Trophoblast cell (in vitro differentiated cells and primary cell): ENCODE measurements around the gene HIBCH.
A peak's percentile ranks its signal among the peaks of the same experiment; 100 is the strongest.

Experiments
- DNase-seq, 2 donors: peaks; one replicate each; pipeline ENCODE4 v3.0.0-alpha.2; 2016
- H2AFZ ChIP-seq: 2 replicates; pipeline ENCODE4 v1.6.1; 2013; ENCODE audit warnings: low read length, moderate library complexity, mild to moderate bottlenecking; ENCODE audit not compliant: insufficient read depth, poor library complexity
- H2AK5ac ChIP-seq: 2 replicates; pipeline ENCODE4 v1.6.1; 2013; ENCODE audit warnings: mild to moderate bottlenecking, low read length
- H2BK120ac ChIP-seq: 2 replicates; pipeline ENCODE4 v1.6.1; 2013; ENCODE audit warnings: low read length, mild to moderate bottlenecking, moderate library complexity; ENCODE audit not compliant: insufficient read depth, poor library complexity
- H2BK12ac ChIP-seq: 2 replicates; pipeline ENCODE4 v1.6.1; 2013; ENCODE audit warnings: mild to moderate bottlenecking, low read length, moderate library complexity
- H2BK5ac ChIP-seq: 2 replicates; pipeline ENCODE4 v1.6.1; 2013; ENCODE audit warnings: low read length, low read depth, moderate library complexity, mild to moderate bottlenecking; ENCODE audit not compliant: poor library complexity
- H3K14ac ChIP-seq: 2 replicates; pipeline ENCODE4 v1.6.1; 2013; ENCODE audit warnings: mild to moderate bottlenecking, low read length
- H3K18ac ChIP-seq: 2 replicates; pipeline ENCODE4 v1.6.1; 2013; ENCODE audit warnings: mild to moderate bottlenecking, low read length
- H3K23ac ChIP-seq: 2 replicates; pipeline ENCODE4 v1.6.1; 2013; ENCODE audit warnings: low read length
- H3K27ac ChIP-seq: 2 replicates; pipeline ENCODE4 v1.5.1; 2013; ENCODE audit warnings: low read depth, mild to moderate bottlenecking, inconsistent platforms, low read length, moderate library complexity
- H3K27me3 ChIP-seq: 2 replicates; pipeline ENCODE4 v1.6.1; 2013; ENCODE audit warnings: inconsistent platforms, mild to moderate bottlenecking, low read length, moderate library complexity; ENCODE audit not compliant: insufficient read depth
- H3K36me3 ChIP-seq, 2 experiments: 1 replicate in 1 of 2; 2 replicates in 1 of 2; pipeline ENCODE4 v1.6.1; 2013; ENCODE audit warnings: low read length in 2 of 2, mild to moderate bottlenecking in 2 of 2, moderate library complexity in 1 of 2; ENCODE audit not compliant: insufficient read depth in 2 of 2, control insufficient read depth in 1 of 2
- H3K4ac ChIP-seq: 2 replicates; pipeline ENCODE4 v1.6.1; 2013; ENCODE audit warnings: low read depth, mild to moderate bottlenecking, low read length, moderate library complexity
- H3K4me1 ChIP-seq, 2 experiments: 1 replicate in 1 of 2; 2 replicates in 1 of 2; pipeline ENCODE4 v1.6.1; 2013; ENCODE audit warnings: low read length in 2 of 2, mild to moderate bottlenecking in 2 of 2, moderate library complexity in 1 of 2; ENCODE audit not compliant: insufficient read depth in 2 of 2, control insufficient read depth in 1 of 2
- H3K4me2 ChIP-seq: 2 replicates; pipeline ENCODE4 v1.6.1; 2013; ENCODE audit warnings: inconsistent platforms, mild to moderate bottlenecking, low read length, moderate library complexity
- H3K4me3 ChIP-seq: 2 replicates; pipeline ENCODE4 v1.5.1; 2013; ENCODE audit warnings: mild to moderate bottlenecking, low read depth, low read length, inconsistent platforms
- H3K79me1 ChIP-seq: one replicate; pipeline ENCODE4 v1.6.1; 2013; ENCODE audit warnings: low read length
- H3K79me2 ChIP-seq: 2 replicates; pipeline ENCODE4 v1.6.1; 2013; ENCODE audit warnings: low read length, mild to moderate bottlenecking; ENCODE audit not compliant: control insufficient read depth, insufficient read depth, poor library complexity
- H3K9ac ChIP-seq: 2 replicates; pipeline ENCODE4 v1.6.1; 2013; ENCODE audit warnings: mild to moderate bottlenecking, low read length
- H3K9me3 ChIP-seq: 2 replicates; pipeline ENCODE4 v1.6.1; 2013; ENCODE audit warnings: low read depth, mild to moderate bottlenecking, control low read depth, inconsistent platforms, low read length; ENCODE audit not compliant: insufficient read depth
- H4K12ac ChIP-seq: 2 replicates; pipeline ENCODE4 v1.6.1; 2013; ENCODE audit warnings: low read depth, mild to moderate bottlenecking, low read length, moderate library complexity
- H4K8ac ChIP-seq: 2 replicates; pipeline ENCODE4 v1.6.1; 2013; ENCODE audit warnings: low read depth, mild to moderate bottlenecking, low read length, moderate library complexity
- H4K91ac ChIP-seq: one replicate; pipeline ENCODE4 v1.6.1; 2013; ENCODE audit warnings: low read depth, mild to moderate bottlenecking, low read length, moderate library complexity
- WGBS: extraction: QIAGEN DNeasy Blood & Tissue Kit; methylation state at CpG from one replicate; pipeline ENCODE4 v1.1.7; 2013; ENCODE audit warnings: missing lambda C conversion rate; ENCODE audit not compliant: insufficient read length, insufficient coverage; ENCODE audit errors: extremely low coverage; 5-methylcytosine and 5-hydroxymethylcytosine counted together

The HIBCH gene

DNA sequence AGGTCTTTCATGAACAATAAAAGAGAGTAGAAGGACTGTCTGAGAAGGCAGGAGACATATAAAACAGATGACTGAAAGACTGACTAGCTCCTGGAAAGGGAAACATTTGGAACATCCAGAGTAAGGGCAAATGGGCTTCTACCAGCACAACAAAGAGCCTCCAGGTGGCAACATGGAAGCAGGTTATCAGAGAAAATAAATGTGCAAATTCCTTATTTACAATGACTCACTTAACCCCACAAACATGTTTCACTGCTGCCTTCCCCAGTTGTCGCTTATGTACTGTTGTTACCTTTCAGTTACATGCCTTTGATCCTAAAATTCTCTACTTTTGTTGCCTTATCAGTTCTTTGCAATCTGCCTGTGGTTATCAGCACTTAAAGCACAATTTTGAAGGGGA lies 117.0 kb downstream of the HIBCH start:
- no peak overlapping the region for H2BK12ac ChIP-seq
- no peak overlapping the region for H3K4ac ChIP-seq
- H4K8ac ChIP-seq, result no peak overlapping the region
- H2BK5ac ChIP-seq, result no peak overlapping the region
- peak; percentile 4 to 23 for DNase-seq
- no peak overlapping the region for H3K4me2 ChIP-seq
- no peaks in the 10 kb centered on the region for H3K79me2 ChIP-seq
- H3K9ac ChIP-seq, result no peak overlapping the region
- H2AK5ac ChIP-seq, result no peak overlapping the region
- no peak overlapping the region for H4K91ac ChIP-seq
- H3K9me3 ChIP-seq, result no peaks in the 10 kb centered on the region
- no peak overlapping the region for H3K18ac ChIP-seq
- no peak overlapping the region for H3K4me3 ChIP-seq
- no peak overlapping the region for H2AFZ ChIP-seq
- H4K12ac ChIP-seq, result no peak overlapping the region
- H2BK120ac ChIP-seq, result no peak overlapping the region
- H3K27ac ChIP-seq, result no peak overlapping the region
- peaks cover 0 to 2% of the 10 kb centered on the region in 2 experiments for H3K36me3 ChIP-seq
- H3K23ac ChIP-seq, result no peak overlapping the region
- no CpG with 5 or more reads among the region's 1 CpG for WGBS
- H3K4me1 ChIP-seq, result no peaks in the 10 kb centered on the region
- no peak overlapping the region for H3K14ac ChIP-seq
- H3K79me1 ChIP-seq, result no peaks in the 10 kb centered on the region
- no peaks in the 10 kb centered on the region for H3K27me3 ChIP-seq

DNA sequence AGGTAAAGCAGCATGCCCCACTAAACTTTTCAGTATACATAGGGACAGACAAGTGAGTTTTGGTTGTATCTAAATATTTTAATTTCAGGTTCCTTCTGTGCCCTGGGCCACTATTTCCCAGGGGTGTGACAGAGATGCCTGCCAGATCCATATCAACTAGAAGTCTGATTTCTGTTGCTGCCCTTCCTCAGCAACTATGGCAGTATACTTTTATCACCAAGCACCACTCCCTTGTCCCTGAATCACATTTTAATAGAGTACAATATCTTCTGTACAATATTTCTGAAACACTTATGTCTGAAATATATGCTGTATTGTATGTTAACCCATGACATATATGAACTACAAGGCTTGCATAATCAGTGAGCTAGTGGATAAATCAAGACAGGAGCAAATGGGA lies 117.6 kb downstream of the HIBCH start:
- Histone ChIP-seq H3K27ac (no peak overlapping the region), H2BK120ac (no peak overlapping the region), H3K9ac (no peak overlapping the region), H3K18ac (no peak overlapping the region), H3K79me1 (no peaks in the 10 kb centered on the region), H4K12ac (no peak overlapping the region), H3K4me2 (no peak overlapping the region), H2AFZ (no peak overlapping the region), H3K79me2 (no peaks in the 10 kb centered on the region), H3K23ac (no peak overlapping the region), H3K27me3 (no peaks in the 10 kb centered on the region), H2AK5ac (no peak overlapping the region), H2BK5ac (no peak overlapping the region), H2BK12ac (no peak overlapping the region), H3K36me3 (peaks cover 0 to 2% of the 10 kb centered on the region in 2 experiments), H3K4me3 (no peak overlapping the region), H3K4ac (no peak overlapping the region), H4K8ac (no peak overlapping the region), H4K91ac (no peak overlapping the region), H3K4me1 (no peaks in the 10 kb centered on the region), H3K14ac (no peak overlapping the region), H3K9me3 (no peaks in the 10 kb centered on the region)
- no peak for DNase-seq

- Histone ChIP-seq H3K9me3 (no peaks in the 10 kb centered on the region), H3K9ac (no peak overlapping the region), H3K4ac (no peak overlapping the region), H3K14ac (no peak overlapping the region), H2BK120ac (no peak overlapping the region), H4K12ac (no peak overlapping the region), H3K4me2 (no peak overlapping the region), H3K4me3 (no peak overlapping the region), H3K79me2 (no peaks in the 10 kb centered on the region), H4K91ac (no peak overlapping the region), H2AFZ (no peak overlapping the region), H3K18ac (no peak overlapping the region), H2AK5ac (no peak overlapping the region), H4K8ac (no peak overlapping the region), H3K4me1 (no peaks in the 10 kb centered on the region), H3K23ac (no peak overlapping the region), H3K27ac (no peak overlapping the region), H3K36me3 (peaks cover 0 to 2% of the 10 kb centered on the region in 2 experiments), H3K79me1 (no peaks in the 10 kb centered on the region), H2BK5ac (no peak overlapping the region), H2BK12ac (no peak overlapping the region), H3K27me3 (no peaks in the 10 kb centered on the region)
- DNase-seq, result no peak
- WGBS, result no CpG with 5 or more reads among the region's 1 CpG
Observed at GRCh38 chr2:190200603-190201002, 119.0 kb downstream of the HIBCH start.

GRCh38 chr2:190199530-190199929 lies 120.1 kb downstream of the HIBCH start:
- Histone ChIP-seq H3K79me1 (no peaks in the 10 kb centered on the region), H3K4me3 (no peak overlapping the region), H3K27me3 (no peaks in the 10 kb centered on the region)

More at GRCh38 chr2:190199530-190199929, 120.1 kb downstream of the HIBCH start:
- no peaks in the 10 kb centered on the region for H3K9me3 ChIP-seq
- no peak overlapping the region for H2AK5ac ChIP-seq
- no peak overlapping the region for H3K4ac ChIP-seq
- no peak overlapping the region for H3K23ac ChIP-seq
- H2BK120ac ChIP-seq, result no peak overlapping the region
- no peak overlapping the region for H2BK12ac ChIP-seq
- H4K12ac ChIP-seq, result no peak overlapping the region
- no peak overlapping the region for H3K27ac ChIP-seq
- no peak overlapping the region for H2AFZ ChIP-seq
- H4K91ac ChIP-seq, result no peak overlapping the region
- no CpG with 5 or more reads among the region's 1 CpG for WGBS
- H3K18ac ChIP-seq, result no peak overlapping the region
- H3K9ac ChIP-seq, result no peak overlapping the region
- H3K4me1 ChIP-seq, result no peaks in the 10 kb centered on the region
- no peak overlapping the region for H3K4me2 ChIP-seq
- peaks cover 0 to 2% of the 10 kb centered on the region in 2 experiments for H3K36me3 ChIP-seq
- H2BK5ac ChIP-seq, result no peak overlapping the region
- H3K79me2 ChIP-seq, result no peaks in the 10 kb centered on the region
- H4K8ac ChIP-seq, result no peak overlapping the region
- H3K14ac ChIP-seq, result no peak overlapping the region
- DNase-seq, result no peak
